ENCODE results near the gene CCDC116. TPM values are rescaled to one million over a fixed set of nuclear protein-coding genes. Genes with fewer than 3 reads are reported as not detected.

CCDC116 gene, protein sequence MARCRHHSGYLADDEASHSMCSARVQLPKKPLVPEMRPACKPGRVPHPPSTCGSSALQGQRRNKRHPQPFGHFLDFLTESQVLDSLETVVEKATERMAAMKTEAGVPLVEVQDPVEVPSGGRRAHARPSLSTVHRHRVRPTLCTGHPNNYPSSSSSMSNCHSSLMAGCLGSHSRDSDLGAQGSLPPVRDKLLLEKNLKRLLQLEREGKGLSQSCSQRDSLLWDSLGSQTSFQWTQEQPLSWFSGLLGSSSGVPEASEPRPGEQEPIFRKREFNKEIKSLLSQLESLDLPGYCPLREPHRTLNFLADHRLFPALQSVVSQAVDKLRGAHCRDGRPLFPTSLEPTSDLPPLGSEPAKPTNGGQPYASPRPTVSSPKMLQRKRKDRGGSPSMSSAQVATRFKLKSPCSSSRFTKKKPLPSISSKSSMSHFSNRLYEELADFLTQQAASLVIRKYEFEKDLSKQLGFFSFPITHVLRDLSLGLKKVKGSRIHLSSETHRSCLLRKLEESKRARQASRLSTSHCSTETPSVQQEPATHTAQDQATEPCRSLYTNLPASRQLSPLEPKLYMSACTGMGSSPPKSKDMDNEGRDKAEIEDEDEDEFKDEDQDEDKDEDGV
- 0.06 to 0.12 TPM (median 0.10 TPM) in 3 of 5 replicates, not detected in the others for total RNA-seq (2022; extraction: Qiagen RNA extraction; ENCODE audit: low read depth)

DNA sequence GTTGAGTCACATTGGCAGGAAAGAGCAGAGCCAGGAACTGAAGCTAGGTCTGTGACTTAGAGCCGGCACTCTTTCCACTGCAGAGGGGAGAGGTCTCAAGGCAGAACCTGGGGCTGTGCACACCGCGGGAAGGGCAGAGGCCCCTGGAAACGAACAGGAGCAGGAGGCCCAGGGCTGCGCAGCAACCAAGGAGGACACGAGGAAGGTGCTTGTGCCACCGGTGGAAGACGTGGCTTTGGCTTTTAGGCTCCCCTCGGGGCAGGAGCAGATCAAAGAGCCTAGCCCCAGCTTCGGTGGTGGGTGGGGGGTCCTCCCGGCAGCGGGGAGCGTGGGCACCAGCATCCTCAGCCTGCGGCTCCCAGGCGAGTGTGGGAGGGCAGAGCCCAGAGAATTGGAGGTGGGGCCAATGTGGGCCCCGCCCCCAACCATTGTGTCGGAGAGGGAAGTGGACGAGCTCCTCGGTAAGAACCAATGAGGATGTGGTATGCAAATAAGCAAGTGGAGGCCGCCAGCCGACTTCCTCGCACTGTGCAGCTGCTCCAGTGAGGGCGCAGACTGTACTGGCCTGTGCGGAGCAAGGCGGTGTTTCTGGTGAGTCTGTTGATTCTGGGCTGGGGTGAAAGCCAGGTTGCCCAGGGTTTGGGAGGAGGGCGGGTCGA lies at the start of gene CCDC116:
Gene CCDC116 (plus strand): TSS at position 524 of the 659 bp plus-strand sequence. CDS start 422 bp downstream, outside the sequence.

DNA sequence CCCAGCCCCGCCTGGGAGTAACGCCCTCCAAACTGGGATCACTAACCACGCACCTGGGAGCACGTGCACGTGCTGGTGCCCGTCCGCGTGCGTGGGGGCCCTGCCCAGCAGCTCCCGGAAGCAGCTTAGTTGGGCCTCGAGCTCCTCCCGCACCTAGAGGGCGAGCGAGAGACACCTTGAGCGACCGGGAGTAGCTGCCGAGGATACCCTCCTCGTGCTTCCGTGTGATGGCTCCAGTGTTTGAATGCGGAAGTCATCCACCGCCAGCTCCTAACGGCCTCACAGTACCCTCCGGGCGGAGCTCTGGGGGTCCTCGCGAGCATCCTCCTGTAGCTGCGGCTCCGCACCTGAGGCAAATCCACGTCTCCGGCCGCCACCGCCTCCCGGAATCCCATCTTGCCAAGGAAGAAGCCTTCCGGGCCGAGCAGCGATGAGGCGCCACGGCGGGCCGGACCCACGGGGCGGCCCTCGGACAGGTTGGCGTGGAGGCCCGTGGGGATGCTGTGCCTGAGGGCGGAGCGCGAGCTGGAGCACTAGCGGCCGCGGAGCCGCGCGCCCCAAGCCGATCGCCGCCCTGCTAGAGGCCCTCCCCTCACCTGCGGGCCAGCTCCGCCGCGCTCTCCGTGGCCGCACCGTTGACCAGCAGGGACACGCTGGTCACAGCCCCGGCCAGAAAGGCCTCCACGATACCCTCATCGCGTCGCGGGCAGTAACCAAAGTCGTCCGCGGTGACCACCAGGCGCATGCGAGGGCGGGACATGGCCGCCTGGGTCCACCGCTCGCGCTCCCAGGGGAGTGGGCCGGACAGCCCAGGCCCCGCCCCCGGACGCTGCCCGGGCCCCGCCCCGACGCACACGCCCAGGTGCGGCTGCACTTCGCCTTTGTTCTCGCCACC lies 3.1 kb upstream of the CCDC116 start, which contains the start of gene YDJC:
Gene YDJC (minus strand): TSS at position 768 of the 895 bp plus-strand sequence. CDS start 8 bp downstream, at position 760.

GRCh38 chr22:21641789-21642583 lies 9.4 kb downstream of the CCDC116 start, which contains the start of gene SDF2L1:
SDF2L1 (plus strand) TSS chr22:21642302; CDS start chr22:21642337, 35 bp downstream.

Other genes starting within 250 kb of the CCDC116 start
- 0.30 to 0.67 TPM (median 0.46 TPM) in 5 replicates for gene RIMBP3B, start 249.0 kb upstream of the CCDC116 start, total RNA-seq (2022; extraction: Qiagen RNA extraction; ENCODE audit: low read depth)
- gene HIC2, start 215.4 kb upstream of the CCDC116 start, total RNA-seq (2022; extraction: Qiagen RNA extraction; ENCODE audit: low read depth): 2.5 to 3.8 TPM (median 3.1 TPM) in 5 replicates
- 0.84 to 1.3 TPM (median 1.1 TPM) in 5 replicates for gene TMEM191C, start 165.4 kb upstream of the CCDC116 start, total RNA-seq (2022; extraction: Qiagen RNA extraction; ENCODE audit: low read depth)
- 0.05 to 0.29 TPM (median 0.24 TPM) in 4 of 5 replicates, not detected in the other for gene RIMBP3C, start 81.3 kb upstream of the CCDC116 start, total RNA-seq (2022; extraction: Qiagen RNA extraction; ENCODE audit: low read depth)
- gene UBE2L3, start 65.0 kb upstream of the CCDC116 start, total RNA-seq (2022; extraction: Qiagen RNA extraction; ENCODE audit: low read depth): 61.7 to 78.6 TPM (median 65.7 TPM) in 5 replicates
- 34.4 to 65.5 TPM (median 52.7 TPM) in 5 replicates for gene YDJC, start 2.7 kb upstream of the CCDC116 start, total RNA-seq (2022; extraction: Qiagen RNA extraction; ENCODE audit: low read depth)
- gene SDF2L1, start 9.5 kb downstream of the CCDC116 start, total RNA-seq (2022; extraction: Qiagen RNA extraction; ENCODE audit: low read depth): 36.4 to 64.1 TPM (median 56.3 TPM) in 5 replicates
- gene PPIL2, start 33.3 kb downstream of the CCDC116 start, total RNA-seq (2022; extraction: Qiagen RNA extraction; ENCODE audit: low read depth): 17.5 to 23.6 TPM (median 20.2 TPM) in 5 replicates
- gene YPEL1, start 103.0 kb downstream of the CCDC116 start, total RNA-seq (2022; extraction: Qiagen RNA extraction; ENCODE audit: low read depth): 0.18 to 0.31 TPM (median 0.26 TPM) in 5 replicates
- 43.6 to 70.9 TPM (median 55.5 TPM) in 5 replicates for gene MAPK1, start 234.9 kb downstream of the CCDC116 start, total RNA-seq (2022; extraction: Qiagen RNA extraction; ENCODE audit: low read depth)